Nephron progenitor cell (in vitro differentiated cells): ENCODE results near the gene TTYH3.
"Not testable (repeated sequence)": the region's sequence is repeated elsewhere in the genome, so short reads cannot be mapped to it uniquely, and the experiment has no call there.

ENCODE experiments used
- DNase-seq: peaks from one replicate; pipeline ENCODE4 v3.0.0; 2021
- H3K27ac Mint-ChIP-seq: 2 replicates; pipeline ENCODE4 v1.8.0; 2021; ENCODE audit warnings: mild to moderate bottlenecking, moderate library complexity, mixed read lengths
- H3K27me3 Mint-ChIP-seq: 2 replicates; pipeline ENCODE4 v1.8.0; 2021; ENCODE audit warnings: mild to moderate bottlenecking, low read depth, mixed read lengths; ENCODE audit not compliant: poor library complexity
- H3K36me3 Mint-ChIP-seq: 2 replicates; pipeline ENCODE4 v1.8.0; 2021; ENCODE audit warnings: low read depth, mixed read lengths
- H3K4me1 Mint-ChIP-seq: 2 replicates; pipeline ENCODE4 v1.8.0; 2021; ENCODE audit warnings: mixed read lengths
- H3K4me3 Mint-ChIP-seq: 2 replicates; pipeline ENCODE4 v1.8.0; 2021; ENCODE audit warnings: mild to moderate bottlenecking, moderate library complexity, mixed read lengths
- H3K9me3 Mint-ChIP-seq: 2 replicates; pipeline ENCODE4 v1.8.0; 2021; ENCODE audit warnings: mild to moderate bottlenecking, moderate library complexity, mixed read lengths
- TF ChIP-seq, protein P1 (sequence below): fragments of 200-600 bp; sonication (generic); IDR thresholded peaks from 2 replicates; pipeline ENCODE4 v1.5.0; 2021; ENCODE audit warnings: antibody characterized with exemption

Gene TTYH3

GRCh38 chr7:2673934-2674333 lies 42.1 kb downstream of the TTYH3 start:
- H3K27me3 Mint-ChIP-seq = peaks cover 20% of the 10 kb centered on the region
- DNase-seq = no peak
- H3K27ac Mint-ChIP-seq = no peak overlapping the region
- no peak overlapping the region for H3K4me3 Mint-ChIP-seq
- no peaks in the 10 kb centered on the region for H3K36me3 Mint-ChIP-seq
- TF ChIP-seq, protein P1, sequence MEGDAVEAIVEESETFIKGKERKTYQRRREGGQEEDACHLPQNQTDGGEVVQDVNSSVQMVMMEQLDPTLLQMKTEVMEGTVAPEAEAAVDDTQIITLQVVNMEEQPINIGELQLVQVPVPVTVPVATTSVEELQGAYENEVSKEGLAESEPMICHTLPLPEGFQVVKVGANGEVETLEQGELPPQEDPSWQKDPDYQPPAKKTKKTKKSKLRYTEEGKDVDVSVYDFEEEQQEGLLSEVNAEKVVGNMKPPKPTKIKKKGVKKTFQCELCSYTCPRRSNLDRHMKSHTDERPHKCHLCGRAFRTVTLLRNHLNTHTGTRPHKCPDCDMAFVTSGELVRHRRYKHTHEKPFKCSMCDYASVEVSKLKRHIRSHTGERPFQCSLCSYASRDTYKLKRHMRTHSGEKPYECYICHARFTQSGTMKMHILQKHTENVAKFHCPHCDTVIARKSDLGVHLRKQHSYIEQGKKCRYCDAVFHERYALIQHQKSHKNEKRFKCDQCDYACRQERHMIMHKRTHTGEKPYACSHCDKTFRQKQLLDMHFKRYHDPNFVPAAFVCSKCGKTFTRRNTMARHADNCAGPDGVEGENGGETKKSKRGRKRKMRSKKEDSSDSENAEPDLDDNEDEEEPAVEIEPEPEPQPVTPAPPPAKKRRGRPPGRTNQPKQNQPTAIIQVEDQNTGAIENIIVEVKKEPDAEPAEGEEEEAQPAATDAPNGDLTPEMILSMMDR = no peak
- peaks cover 18% of the 10 kb centered on the region for H3K9me3 Mint-ChIP-seq
- H3K4me1 Mint-ChIP-seq = peaks cover 4% of the 10 kb centered on the region

- H3K9me3 Mint-ChIP-seq = peaks cover 18% of the 10 kb centered on the region
- no peak overlapping the region for H3K4me3 Mint-ChIP-seq
- no peak for DNase-seq
- no peaks in the 10 kb centered on the region for H3K36me3 Mint-ChIP-seq
- TF ChIP-seq, protein P1 = no peak
- H3K4me1 Mint-ChIP-seq = peaks cover 4% of the 10 kb centered on the region
- H3K27ac Mint-ChIP-seq = no peak overlapping the region
- peaks cover 27% of the 10 kb centered on the region for H3K27me3 Mint-ChIP-seq
Observed at GRCh38 chr7:2675256-2675764, 43.5 kb downstream of the TTYH3 start.

- not testable (repeated sequence) for DNase-seq, H3K4me3 Mint-ChIP-seq, H3K4me1 Mint-ChIP-seq, H3K36me3 Mint-ChIP-seq, H3K27ac Mint-ChIP-seq
- Mint-ChIP-seq H3K9me3 (peaks cover 18% of the 10 kb centered on the region), H3K27me3 (peaks cover 19% of the 10 kb centered on the region)
Observed at GRCh38 chr7:2676576-2676975, 44.8 kb downstream of the TTYH3 start.

DNA sequence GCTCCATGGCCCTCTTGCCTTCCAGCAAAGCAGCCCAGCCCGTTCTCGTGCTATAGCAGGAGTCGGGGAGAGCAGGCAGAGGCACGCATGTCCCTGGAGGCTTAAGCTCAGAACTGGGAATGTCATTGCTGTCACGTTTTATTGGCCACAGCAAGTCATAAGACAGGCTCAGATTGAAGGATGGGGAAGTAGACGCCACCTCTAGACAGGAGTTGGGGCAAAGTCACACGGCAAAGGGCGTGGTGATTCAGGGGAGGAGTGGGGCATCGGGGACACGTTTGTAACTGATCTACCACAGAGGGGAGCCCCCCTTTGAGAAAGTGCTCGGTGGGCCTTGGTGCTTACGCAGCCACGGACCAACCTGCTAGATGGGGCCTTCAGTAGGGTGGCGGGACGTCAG lies 46.7 kb downstream of the TTYH3 start:
- H3K4me3 Mint-ChIP-seq, H3K27ac Mint-ChIP-seq: not testable (repeated sequence)

DNA sequence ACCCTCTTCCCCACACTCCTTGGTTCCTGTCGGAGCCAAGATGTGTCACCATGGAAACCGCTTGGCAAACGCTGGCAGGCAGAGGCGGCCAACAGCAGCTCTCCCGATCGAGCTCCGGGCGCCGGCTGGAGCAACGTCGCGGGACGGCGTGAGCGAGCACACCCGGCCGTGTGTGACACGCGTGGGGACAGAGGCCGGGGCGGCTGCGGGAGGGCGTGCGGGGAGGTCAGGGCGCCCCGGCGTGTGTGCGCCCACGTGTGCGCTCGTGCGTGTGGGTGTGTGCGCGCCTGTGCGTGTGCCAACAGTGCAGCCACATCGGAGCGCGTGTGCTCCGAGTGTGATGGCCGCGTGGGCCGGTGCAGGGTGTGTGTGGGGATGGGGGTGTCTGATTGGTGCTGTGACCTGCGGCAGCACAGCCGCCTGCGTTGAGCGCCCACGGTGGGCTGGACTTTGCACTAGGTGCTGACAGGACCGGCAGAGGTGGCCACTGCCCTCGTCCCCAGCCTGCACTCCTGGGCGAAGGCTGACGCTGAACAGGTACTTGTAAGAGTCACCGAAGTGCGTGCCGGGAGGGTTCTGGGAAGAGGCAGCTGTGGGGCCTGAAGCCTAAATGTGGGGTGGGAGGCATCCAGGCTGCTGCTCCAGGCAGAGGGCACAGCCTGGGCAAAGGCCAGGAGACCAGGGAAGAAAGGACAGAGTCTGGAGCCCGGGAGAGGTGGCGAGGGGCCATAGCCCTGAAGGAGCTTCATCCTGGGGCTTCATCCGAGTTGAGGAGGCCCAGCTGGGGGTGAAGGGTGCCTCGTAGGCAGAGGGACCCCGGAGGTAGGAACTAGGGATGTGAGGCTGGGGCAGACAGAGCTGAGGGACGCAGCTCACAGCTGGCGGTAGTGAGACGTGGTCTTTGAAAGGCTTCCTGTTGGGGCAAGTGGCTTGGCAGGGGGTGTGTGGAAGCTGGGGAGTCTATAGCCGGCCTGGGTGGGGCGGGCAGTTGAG lies 47.6 kb downstream of the TTYH3 start:
- Mint-ChIP-seq H3K27me3 (peaks cover 23% of the 10 kb centered on the region), H3K9me3 (peaks cover 11% of the 10 kb centered on the region)
- not testable (repeated sequence) for DNase-seq, H3K4me1 Mint-ChIP-seq, H3K27ac Mint-ChIP-seq, H3K4me3 Mint-ChIP-seq, H3K36me3 Mint-ChIP-seq

More for the DNA sequence above, 46.7 kb downstream of the TTYH3 start:
- not testable (repeated sequence) for H3K36me3 Mint-ChIP-seq, DNase-seq, H3K4me1 Mint-ChIP-seq
- H3K9me3 Mint-ChIP-seq = peaks cover 18% of the 10 kb centered on the region
- peaks cover 24% of the 10 kb centered on the region for H3K27me3 Mint-ChIP-seq

GRCh38 chr7:2680256-2680655 lies 48.5 kb downstream of the TTYH3 start:
- peaks cover 3% of the 10 kb centered on the region for H3K9me3 Mint-ChIP-seq
- no peaks in the 10 kb centered on the region for H3K4me1 Mint-ChIP-seq
- DNase-seq = no peak
- peaks cover 21% of the 10 kb centered on the region for H3K27me3 Mint-ChIP-seq
- TF ChIP-seq, protein P1 = no peak
- H3K27ac Mint-ChIP-seq = no peak overlapping the region
- no peaks in the 10 kb centered on the region for H3K36me3 Mint-ChIP-seq
- no peak overlapping the region for H3K4me3 Mint-ChIP-seq

DNA sequence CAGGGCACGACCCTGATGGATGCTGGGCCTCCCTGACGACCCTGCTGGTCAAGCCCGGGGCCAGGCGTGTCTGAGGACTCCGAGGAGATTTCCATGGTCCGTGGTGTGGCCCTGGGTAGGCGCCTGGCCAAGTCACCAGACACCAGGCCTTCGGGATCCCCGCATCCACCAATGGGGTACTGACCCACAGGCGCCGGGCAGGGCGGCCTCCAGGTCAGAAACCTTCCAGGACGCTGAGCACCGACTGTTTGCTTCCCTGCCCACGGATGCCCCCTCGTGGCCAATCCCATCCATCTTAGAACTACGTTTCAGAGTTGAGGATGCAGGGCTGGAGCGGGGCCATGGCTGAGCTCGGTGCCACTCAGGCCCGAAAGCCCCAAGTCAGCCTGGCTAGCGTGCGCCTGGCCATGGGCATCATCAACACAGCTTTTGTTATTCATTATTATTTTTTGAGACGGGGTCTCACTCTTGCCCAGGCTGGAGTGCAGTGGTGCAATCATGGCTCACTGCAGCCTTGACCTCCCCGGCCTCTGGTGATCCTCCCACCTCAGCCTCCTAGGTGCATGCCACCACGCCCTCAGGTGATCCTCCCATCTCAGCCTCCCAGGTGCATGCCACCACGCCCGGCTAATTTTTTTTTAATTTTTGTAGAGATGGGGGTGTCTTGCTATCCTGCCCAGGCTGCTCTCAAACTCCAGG lies 49.2 kb downstream of the TTYH3 start:
- Mint-ChIP-seq H3K27ac (no peak overlapping the region), H3K4me3 (no peak overlapping the region), H3K9me3 (no peaks in the 10 kb centered on the region), H3K4me1 (no peaks in the 10 kb centered on the region), H3K27me3 (peaks cover 27% of the 10 kb centered on the region), H3K36me3 (no peaks in the 10 kb centered on the region)
- peak; percentile 81 for DNase-seq
- TF ChIP-seq, protein P1 = peak; percentile 63
